Keratinocyte (primary cell): ENCODE data around the gene LSM10.

Source experiments
- EZH2 ChIP-seq: IDR thresholded peaks from one replicate; pipeline ENCODE4 v1.6.1; 2012; ENCODE audit warnings: inconsistent platforms, mild to moderate bottlenecking, low read length, moderate library complexity
- TF ChIP-seq, protein P1 (sequence below), 3 experiments: IDR thresholded peaks in 1 of 3; conservative IDR thresholded peaks in 1 of 3; optimal IDR thresholded peaks in 1 of 3; 2 replicates in 2 of 3; 3 replicates in 1 of 3; pipeline versions ENCODE3 to v1.5.1; 2011; ENCODE audit warnings: low read length in 3 of 3, mild to moderate bottlenecking in 3 of 3, moderate library complexity in 2 of 3, control low read depth in 1 of 3, inconsistent platforms in 1 of 3; ENCODE audit not compliant: insufficient read depth in 2 of 3; ENCODE audit errors: extremely low read depth in 1 of 3

GRCh38 chr1:36433102-36433501, 35.4 kb upstream of the LSM10 start:
- TF ChIP-seq, protein P1, sequence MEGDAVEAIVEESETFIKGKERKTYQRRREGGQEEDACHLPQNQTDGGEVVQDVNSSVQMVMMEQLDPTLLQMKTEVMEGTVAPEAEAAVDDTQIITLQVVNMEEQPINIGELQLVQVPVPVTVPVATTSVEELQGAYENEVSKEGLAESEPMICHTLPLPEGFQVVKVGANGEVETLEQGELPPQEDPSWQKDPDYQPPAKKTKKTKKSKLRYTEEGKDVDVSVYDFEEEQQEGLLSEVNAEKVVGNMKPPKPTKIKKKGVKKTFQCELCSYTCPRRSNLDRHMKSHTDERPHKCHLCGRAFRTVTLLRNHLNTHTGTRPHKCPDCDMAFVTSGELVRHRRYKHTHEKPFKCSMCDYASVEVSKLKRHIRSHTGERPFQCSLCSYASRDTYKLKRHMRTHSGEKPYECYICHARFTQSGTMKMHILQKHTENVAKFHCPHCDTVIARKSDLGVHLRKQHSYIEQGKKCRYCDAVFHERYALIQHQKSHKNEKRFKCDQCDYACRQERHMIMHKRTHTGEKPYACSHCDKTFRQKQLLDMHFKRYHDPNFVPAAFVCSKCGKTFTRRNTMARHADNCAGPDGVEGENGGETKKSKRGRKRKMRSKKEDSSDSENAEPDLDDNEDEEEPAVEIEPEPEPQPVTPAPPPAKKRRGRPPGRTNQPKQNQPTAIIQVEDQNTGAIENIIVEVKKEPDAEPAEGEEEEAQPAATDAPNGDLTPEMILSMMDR (optimal IDR thresholded peaks at IDR 0.05 in 1 of 3, IDR thresholded peaks at IDR 0.05 in 1 of 3, conservative IDR thresholded peaks at IDR 0.05 in 1 of 3; ENCODE audit: extremely low read depth in 1 of 3, insufficient read depth in 2 of 3, low read length in 3 of 3): no peak
- no peak for TF ChIP-seq EZH2
